HepG2 (cell line): ENCODE measurements around the gene GSK3B. TPM values are rescaled to one million over a fixed set of nuclear protein-coding genes. Genes with fewer than 3 reads are reported as not detected.

Experiments
- ATAC-seq: fragments of 200-7000 bp; cut with Tn5 transposase; 3 replicates; pipeline ENCODE4 v1.9.1; 2020; ENCODE audit warnings: mild to moderate bottlenecking, moderate library complexity
- BruUV-seq: library from RNA; stranded (reverse); fragments of 400-500 nt; replicated peaks from 2 replicates; lab custom pipeline; 2021; lab: Mats Ljungman, UMichigan
- CTCF ChIA-PET: fragments of 300-600 bp; formaldehyde crosslinking; extraction: SDS; loops from one replicate; lab custom pipeline; 2021; ENCODE audit warnings: low total read pairs, inconsistent platforms, low intra/inter-chr PET ratio; lab: Yijun Ruan, JAX
- POLR2A ChIA-PET: fragments of 350-600 bp; sonication (Branson Sonifier 250); formaldehyde crosslinking; loops from one replicate; lab custom pipeline; 2020; ENCODE audit warnings: antibody characterized with exemption, inconsistent platforms; lab: Yijun Ruan, JAX
- DNase-seq: peaks from one replicate; pipeline ENCODE4 v3.0.0-alpha.2; 2015; ENCODE audit warnings: low spot score
- FAIRE-seq: peaks from 3 replicates; lab custom pipeline; 2011; peaks lifted over from hg19 to GRCh38; lab: Jason Lieb, UNC
- H2AFZ ChIP-seq: one replicate; pipeline ENCODE4 v1.6.1; 2011; ENCODE audit warnings: low read length, inconsistent platforms
- H3K27ac ChIP-seq: fragments of 300-600 bp; 3 replicates; pipeline ENCODE4 v1.8.0; 2011; ENCODE audit warnings: mixed run types, mild to moderate bottlenecking, mixed read lengths, low read length, inconsistent platforms; ENCODE audit not compliant: insufficient read depth; ENCODE audit errors: extremely low read length
- H3K27me3 ChIP-seq, 2 experiments: fragments of 200-600 bp in 1 of 2; 2 replicates in 1 of 2; 3 replicates in 1 of 2; pipeline versions ENCODE4 v1.6.0 to v1.8.0; 2011; ENCODE audit warnings: low read length in 2 of 2, mild to moderate bottlenecking in 2 of 2, moderate library complexity in 2 of 2, inconsistent platforms in 1 of 2; ENCODE audit not compliant: insufficient read depth in 2 of 2, control insufficient read depth in 1 of 2
- H3K36me3 ChIP-seq, 2 experiments: fragments of 200-600 bp in 1 of 2; replicated peaks in 1 of 2; 2 replicates in 1 of 2; 3 replicates in 1 of 2; pipeline versions ENCODE4 v1.5.1 to v1.8.0; 2011; ENCODE audit warnings: low read length in 2 of 2, inconsistent platforms in 1 of 2; ENCODE audit not compliant: insufficient read depth in 2 of 2, control insufficient read depth in 1 of 2
- H3K4me1 ChIP-seq: 2 replicates; pipeline ENCODE4 v1.5.1; 2012; ENCODE audit warnings: low read length, inconsistent platforms; ENCODE audit not compliant: insufficient read depth
- H3K4me2 ChIP-seq: 2 replicates; pipeline ENCODE4 v1.6.0; 2011; ENCODE audit warnings: low read depth, low read length, inconsistent platforms
- H3K4me3 ChIP-seq, 3 experiments: fragments of 200-600 bp in 1 of 3; sonication (generic), shearing (Covaris generic) in 1 of 3; replicated peaks in 1 of 3; 2 replicates each; pipeline ENCODE4 v1.5.1; 2011 to 2016; ENCODE audit warnings: low read length in 3 of 3, inconsistent platforms in 2 of 3, low read depth in 2 of 3, mild to moderate bottlenecking in 2 of 3, control low read depth in 1 of 3, mixed read lengths in 1 of 3; ENCODE audit not compliant: insufficient read depth in 1 of 3
- H3K79me2 ChIP-seq: one replicate; pipeline ENCODE4 v1.6.1; 2011; ENCODE audit warnings: low read length, inconsistent platforms; ENCODE audit not compliant: insufficient read depth
- H3K9ac ChIP-seq: 2 replicates; pipeline ENCODE4 v1.6.0; 2011; ENCODE audit warnings: mild to moderate bottlenecking, low read depth, low read length, inconsistent platforms; ENCODE audit not compliant: insufficient read depth
- H3K9me3 ChIP-seq: 2 replicates; pipeline ENCODE4 v1.5.1; 2012; ENCODE audit warnings: mild to moderate bottlenecking, low read length
- H4K20me1 ChIP-seq: 2 replicates; pipeline ENCODE4 v1.6.0; 2011; ENCODE audit warnings: inconsistent platforms, mild to moderate bottlenecking, low read length, moderate library complexity; ENCODE audit not compliant: insufficient read depth
- CREB1 ChIP-seq, 2 experiments: fragments of 450-650 bp in 1 of 2; IDR thresholded peaks; 2 replicates each; pipeline ENCODE4 v1.6.1; 2016 to 2017; ENCODE audit warnings: control low read depth in 1 of 2, mild to moderate bottlenecking in 1 of 2, missing compliant biosample characterization in 1 of 2, missing genetic modification characterization in 1 of 2
- FOXP1 ChIP-seq, 2 experiments: fragments of 450-650 bp in 1 of 2; IDR thresholded peaks; 2 replicates each; pipeline ENCODE4 v1.6.1; 2017 to 2018; ENCODE audit warnings: antibody characterized with exemption in 1 of 2
- KDM5A ChIP-seq: fragments of 200-600 bp; sonication (generic); IDR thresholded peaks from 2 replicates; pipeline ENCODE4 v1.7.0; 2018; ENCODE audit warnings: antibody characterized with exemption, mild to moderate bottlenecking, low read length, borderline replicate concordance
- MED8 ChIP-seq: sonication (generic); formaldehyde crosslinking; IDR thresholded peaks from 2 replicates; pipeline ENCODE4 v1.8.1; 2023; ENCODE audit warnings: mild to moderate bottlenecking, missing genetic modification reagents; ENCODE audit not compliant: insufficient replicate concordance
- NFIC ChIP-seq: IDR thresholded peaks from 2 replicates; pipeline ENCODE4 v1.6.1; 2012; ENCODE audit warnings: mild to moderate bottlenecking, low read length, inconsistent platforms
- PAF1 ChIP-seq: IDR thresholded peaks from 2 replicates; pipeline ENCODE4 v1.6.1; 2016; ENCODE audit warnings: missing genetic modification reagents, missing compliant biosample characterization
- PCBP1 ChIP-seq: fragments of 200-400 bp; formaldehyde crosslinking; IDR thresholded peaks from 2 replicates; pipeline ENCODE4 v1.6.1; 2017; ENCODE audit warnings: mild to moderate bottlenecking, low read depth, low read length, borderline replicate concordance
- SP5 ChIP-seq: IDR thresholded peaks from 2 replicates; pipeline ENCODE4 v1.6.1; 2016; ENCODE audit warnings: low read depth, borderline replicate concordance
- WIZ ChIP-seq: sonication (generic); formaldehyde crosslinking; IDR thresholded peaks from 2 replicates; pipeline ENCODE4 v1.5.1; 2020; ENCODE audit warnings: mild to moderate bottlenecking, missing genetic modification reagents
- ZFP82 ChIP-seq: sonication (generic); formaldehyde crosslinking; IDR thresholded peaks from 2 replicates; pipeline ENCODE4 v1.5.1; 2020; ENCODE audit warnings: mild to moderate bottlenecking, missing genetic modification reagents, borderline replicate concordance
- ZNF230 ChIP-seq: sonication (generic); formaldehyde crosslinking; IDR thresholded peaks from 2 replicates; pipeline ENCODE4 v1.4.0; 2020; ENCODE audit warnings: mild to moderate bottlenecking, missing genetic modification reagents
- ZNF549 ChIP-seq: sonication (generic); formaldehyde crosslinking; IDR thresholded peaks from 2 replicates; pipeline ENCODE4 v1.5.0; 2020; ENCODE audit warnings: missing genetic modification reagents
- ZSCAN29 ChIP-seq: sonication (generic); formaldehyde crosslinking; conservative IDR thresholded peaks from 2 replicates; pipeline ENCODE4 v1.4.0; 2020; ENCODE audit warnings: mild to moderate bottlenecking, missing genetic modification reagents
- WGBS: methylation state at CpG from one replicate; pipeline ENCODE4 v1.1.6; 2017; ENCODE audit warnings: low lambda C conversion rate; 5-methylcytosine and 5-hydroxymethylcytosine counted together
- in situ Hi-C: cut with HindIII; loops from 2 replicates; pipeline ENCODE4 v1.10.0; 2017; ENCODE audit warnings: low pct_unique_long_range_greater_than_20kb; ENCODE audit not compliant: extremely low pct_ligation_motif_present
- intact Hi-C: fragments of 100-400 bp; cut with micrococcal nuclease; formaldehyde crosslinking; loops from one replicate; pipeline ENCODE4 v1.10.0; 2022; ENCODE audit not compliant: unreplicated experiment
- polyA plus RNA-seq, 8 experiments: library from polyadenylated mRNA; depleted of rRNA in 3 of 8; stranded (reverse) in 7 of 8; unstranded in 1 of 8; fragments of >200 nt; fragmentation: Illumina TruSeq in 4 of 8; extraction: Trizol in 4 of 8; gene quantifications; 2 replicates each; pipeline versions ENCODE4 v1.2.1 to v1.2.3, GENCODE V29; 2011 to 2016; ENCODE audit warnings: low read depth in 4 of 8, missing spikeins in 1 of 8, mixed read lengths in 1 of 8; ENCODE audit not compliant: insufficient read depth in 1 of 8
- total RNA-seq, 5 experiments: library from RNA; depleted of rRNA; stranded (reverse); fragments of >200 nt; fragmentation: Illumina TruSeq; extraction: Trizol; gene quantifications; 2 replicates each; pipeline ENCODE4 v1.2.3, GENCODE V29; 2016; ENCODE audit warnings: low read depth in 1 of 5
- TF ChIP-seq, protein P1 (sequence below): IDR thresholded peaks from 2 replicates; pipeline ENCODE4 v1.6.1; 2016; ENCODE audit warnings: mild to moderate bottlenecking, missing biosample characterization, missing genetic modification reagents

Gene GSK3B
- total and polyA plus RNA-seq, 2 of the 13 experiments (the other 11 are each of a cell fraction or from before 2014, with no cell fraction given) = 22.3 to 30.1 TPM

DNA sequence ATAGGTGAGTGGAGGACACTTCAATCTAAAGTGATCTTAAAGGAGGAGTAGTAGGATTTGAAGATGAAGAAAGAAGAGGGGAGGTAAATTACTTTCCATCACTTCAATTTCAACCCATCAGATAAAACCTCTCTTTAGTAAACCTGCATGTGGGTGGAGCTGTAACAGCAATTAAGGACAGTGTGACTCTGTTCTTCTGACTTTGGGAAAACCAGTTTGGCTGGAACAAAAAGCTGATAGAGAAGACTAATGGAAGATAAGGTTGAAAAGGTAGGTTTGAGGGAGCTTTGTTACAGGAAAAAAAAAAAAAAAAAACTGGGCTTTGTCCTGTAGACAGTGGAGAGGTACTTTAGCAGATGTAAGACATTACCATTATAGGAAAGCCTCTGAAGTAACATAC, 4.5 kb upstream of the GSK3B start:
- CTCF ChIA-PET = no interaction called here
- DNase-seq = no peak
- H3K9me3 ChIP-seq = no peaks in the 10 kb centered on the region
- peaks cover 12% of the 10 kb centered on the region for H3K4me1 ChIP-seq
- in situ Hi-C loops = no loop called here
- TF ChIP-seq ZNF549 (CRISPR knock-in tag) = no peak
- TF ChIP-seq FOXP1 (IDR thresholded peaks at IDR 0.05) = no peak
- no peak for TF ChIP-seq FOXP1 (CRISPR knock-in tag; IDR thresholded peaks at IDR 0.05)
- no peak for TF ChIP-seq PCBP1
- no peak for TF ChIP-seq SP5 (CRISPR knock-in tag)
- no peak for TF ChIP-seq MED8 (CRISPR knock-in tag)
- no peak for TF ChIP-seq WIZ
- TF ChIP-seq, all 625 proteins: peak for 0
- ATAC-seq (no peak), FAIRE-seq (no peak)
- no TSS peak for BruUV-seq
- Histone ChIP-seq H4K20me1 (no peaks in the 10 kb centered on the region), H3K79me2 (peaks cover 19% of the 10 kb centered on the region), H3K27ac (no peak overlapping the region), H2AFZ (no peak overlapping the region), H3K9ac (no peak overlapping the region), H3K4me3 (no peak overlapping the region), H3K27me3 (no peaks in the 10 kb centered on the region; a peak in 1 of 5 replicates), H3K36me3 (no peaks in the 10 kb centered on the region; a peak in 1 of 5 replicates), H3K4me2 (no peak overlapping the region)
- POLR2A ChIA-PET = no interaction called here
- intact Hi-C loops = loop anchor here (10.0 kb wide), 1 partner anchor 246 kb away; the partner anchor contains the start of gene LRRC58

DNA sequence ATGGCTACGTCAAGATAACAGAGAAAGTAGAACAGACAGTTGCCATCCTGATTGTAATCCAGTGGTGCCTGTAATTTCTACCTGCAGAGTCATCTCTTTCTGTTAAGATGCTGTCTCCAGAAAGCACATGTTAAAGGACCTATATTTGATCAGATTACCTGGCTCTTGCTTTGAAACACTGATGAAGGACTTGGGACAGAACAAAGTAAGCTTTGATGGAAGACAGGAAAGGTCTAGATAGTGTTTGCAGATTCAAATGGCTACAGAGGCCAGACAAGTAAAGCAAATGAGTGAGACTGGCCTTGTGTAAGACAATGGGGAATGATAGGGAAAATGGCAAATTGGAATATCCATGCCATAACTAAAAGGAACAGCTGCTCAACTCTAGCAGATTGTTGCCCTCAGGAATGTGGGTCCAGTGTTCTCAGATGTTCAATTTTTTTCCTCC, 1.8 kb upstream of the GSK3B start:
- ChIA-PET CTCF (no interaction called here), POLR2A (interaction anchor here (0.7 to 4.6 kb wide), 33 partner anchors 10 to 855 kb away, joined by 3 to 65 read pairs (median 6); partner anchors contain the start of genes B4GALT4, HGD, LRRC58 and NDUFB4)
- FAIRE-seq (no peak), ATAC-seq (no peak), DNase-seq (no peak)
- H3K27ac ChIP-seq = peak overlapping the region; percentile 100
- H3K36me3 ChIP-seq = no peaks in the 10 kb centered on the region
- peaks cover 24% of the 10 kb centered on the region for H4K20me1 ChIP-seq
- in situ Hi-C loops = no loop called here
- peaks cover 12% of the 10 kb centered on the region for H3K4me1 ChIP-seq
- no peak overlapping the region for H2AFZ ChIP-seq
- peaks cover 46% of the 10 kb centered on the region for H3K79me2 ChIP-seq
- intact Hi-C loops = loop anchor here (10.0 kb wide), 1 partner anchor 249 kb away; the partner anchor contains the start of gene LRRC58
- TSS peak; percentile 74 for BruUV-seq
- H3K4me3 ChIP-seq = peak overlapping the region; percentile 82 to 88 (median 88)
- peak overlapping the region; percentile 100 for H3K9ac ChIP-seq
- no peak for TF ChIP-seq PAF1 (CRISPR knock-in tag)
- TF ChIP-seq ZSCAN29 = no peak
- no peak for TF ChIP-seq CREB1 (IDR thresholded peaks at IDR 0.05)
- TF ChIP-seq CREB1 (CRISPR knock-in tag; IDR thresholded peaks at IDR 0.05) = peak; percentile 27
- 0 out of 2 replicates have a peak, but pooled peaks have one; percentile 36 for TF ChIP-seq NFIC
- TF ChIP-seq ZFP82 (CRISPR knock-in tag) = 0 out of 2 replicates have a peak, but pooled peaks have one; percentile 7
- TF ChIP-seq, protein P1, sequence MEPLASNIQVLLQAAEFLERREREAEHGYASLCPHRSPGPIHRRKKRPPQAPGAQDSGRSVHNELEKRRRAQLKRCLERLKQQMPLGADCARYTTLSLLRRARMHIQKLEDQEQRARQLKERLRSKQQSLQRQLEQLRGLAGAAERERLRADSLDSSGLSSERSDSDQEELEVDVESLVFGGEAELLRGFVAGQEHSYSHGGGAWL (CRISPR knock-in tag) = no peak
- no peak for TF ChIP-seq ZNF230 (CRISPR knock-in tag)
- TF ChIP-seq KDM5A = 0 out of 2 replicates have a peak, but pooled peaks have one; percentile 5
- TF ChIP-seq, all 625 proteins: peak for 4
- H3K4me2 ChIP-seq = peak overlapping the region; percentile 96
- H3K27me3 ChIP-seq = no peaks in the 10 kb centered on the region; a peak in 1 of 5 replicates
- 0% methylated on average over 1 of the region's 1 CpG for WGBS
- no peaks in the 10 kb centered on the region for H3K9me3 ChIP-seq
